ENCODE results near the gene GMDS.

Gene GMDS

GRCh38 chr6:1601158-1602048 lies 644.0 kb downstream of the GMDS start:
- H3K4me3 ChIP-seq (ENCODE audit: low read length) = no peak overlapping the region
- no peak overlapping the region for H3K27ac ChIP-seq (ENCODE audit: low read length)
- peaks cover 62% of the 10 kb centered on the region for H3K27me3 ChIP-seq (ENCODE audit: insufficient read depth, low read length)
- no peak overlapping the region for H3K9ac ChIP-seq (ENCODE audit: low read depth, low read length)
- no peaks in the 10 kb centered on the region for H3K9me3 ChIP-seq (ENCODE audit: insufficient read depth, low read depth, low read length)
- peaks cover 17% of the 10 kb centered on the region; the same call in 1 of the 2 replicates for H3K4me1 ChIP-seq (ENCODE audit: insufficient read depth, low read length)
- no peaks in the 10 kb centered on the region for H3K36me3 ChIP-seq (ENCODE audit: insufficient read depth, low read depth, low read length)

- no peak overlapping the region for H3K9ac ChIP-seq (ENCODE audit: low read depth, low read length)
- H3K36me3 ChIP-seq (ENCODE audit: insufficient read depth, low read depth, low read length) = no peaks in the 10 kb centered on the region
- peaks cover 60% of the 10 kb centered on the region for H3K27me3 ChIP-seq (ENCODE audit: insufficient read depth, low read length)
Observed at GRCh38 chr6:1600764-1601157, 644.6 kb downstream of the GMDS start.

GRCh38 chr6:1600063-1600763 lies 645.2 kb downstream of the GMDS start:
- no peak overlapping the region for H3K9ac ChIP-seq (ENCODE audit: low read depth, low read length)
- peaks cover 60% of the 10 kb centered on the region for H3K27me3 ChIP-seq (ENCODE audit: insufficient read depth, low read length)
- no peaks in the 10 kb centered on the region for H3K9me3 ChIP-seq (ENCODE audit: insufficient read depth, low read depth, low read length)
- H3K27ac ChIP-seq (ENCODE audit: low read length) = no peak overlapping the region
- H3K4me1 ChIP-seq (ENCODE audit: insufficient read depth, low read length) = peaks cover 8% of the 10 kb centered on the region; the same call in 1 of the 2 replicates
- no peaks in the 10 kb centered on the region for H3K36me3 ChIP-seq (ENCODE audit: insufficient read depth, low read depth, low read length)
- H3K4me3 ChIP-seq (ENCODE audit: low read length) = no peak overlapping the region

More at GRCh38 chr6:1600764-1601157, 644.6 kb downstream of the GMDS start:
- no peak overlapping the region for H3K4me3 ChIP-seq (ENCODE audit: low read length)
- H3K4me1 ChIP-seq (ENCODE audit: insufficient read depth, low read length) = peaks cover 11% of the 10 kb centered on the region; the same call in 1 of the 2 replicates
- no peaks in the 10 kb centered on the region for H3K9me3 ChIP-seq (ENCODE audit: insufficient read depth, low read depth, low read length)
- no peak overlapping the region for H3K27ac ChIP-seq (ENCODE audit: low read length)

- H3K9ac ChIP-seq (ENCODE audit: low read depth, low read length) = no peak overlapping the region
Observed at GRCh38 chr6:1599469-1599868, 645.9 kb downstream of the GMDS start.

GRCh38 chr6:1598886-1599285 lies 646.5 kb downstream of the GMDS start:
- Histone ChIP-seq H3K9ac (ENCODE audit: low read depth, low read length) (no peak overlapping the region), H3K4me3 (ENCODE audit: low read length) (no peak overlapping the region), H3K27ac (ENCODE audit: low read length) (no peak overlapping the region), H3K27me3 (ENCODE audit: insufficient read depth, low read length) (peaks cover 57% of the 10 kb centered on the region), H3K4me1 (ENCODE audit: insufficient read depth, low read length) (peaks cover 8% of the 10 kb centered on the region; the same call in 1 of the 2 replicates), H3K36me3 (ENCODE audit: insufficient read depth, low read depth, low read length) (no peaks in the 10 kb centered on the region), H3K9me3 (ENCODE audit: insufficient read depth, low read depth, low read length) (no peaks in the 10 kb centered on the region)

More at GRCh38 chr6:1599469-1599868, 645.9 kb downstream of the GMDS start:
- Histone ChIP-seq H3K4me1 (ENCODE audit: insufficient read depth, low read length) (peaks cover 8% of the 10 kb centered on the region; the same call in 1 of the 2 replicates), H3K36me3 (ENCODE audit: insufficient read depth, low read depth, low read length) (no peaks in the 10 kb centered on the region), H3K27me3 (ENCODE audit: insufficient read depth, low read length) (peaks cover 58% of the 10 kb centered on the region), H3K4me3 (ENCODE audit: low read length) (no peak overlapping the region), H3K27ac (ENCODE audit: low read length) (no peak overlapping the region), H3K9me3 (ENCODE audit: insufficient read depth, low read depth, low read length) (no peaks in the 10 kb centered on the region)

GRCh38 chr6:1598433-1598832 lies 647.0 kb downstream of the GMDS start:
- Histone ChIP-seq H3K27ac (ENCODE audit: low read length) (no peak overlapping the region), H3K4me1 (ENCODE audit: insufficient read depth, low read length) (peaks cover 8% of the 10 kb centered on the region; the same call in 1 of the 2 replicates), H3K36me3 (ENCODE audit: insufficient read depth, low read depth, low read length) (no peaks in the 10 kb centered on the region), H3K4me3 (ENCODE audit: low read length) (no peak overlapping the region), H3K9me3 (ENCODE audit: insufficient read depth, low read depth, low read length) (no peaks in the 10 kb centered on the region), H3K27me3 (ENCODE audit: insufficient read depth, low read length) (peaks cover 56% of the 10 kb centered on the region), H3K9ac (ENCODE audit: low read depth, low read length) (no peak overlapping the region)

- no peak overlapping the region for H3K4me3 ChIP-seq (ENCODE audit: low read length)
- peaks cover 51% of the 10 kb centered on the region for H3K27me3 ChIP-seq (ENCODE audit: insufficient read depth, low read length)
- no peaks in the 10 kb centered on the region for H3K9me3 ChIP-seq (ENCODE audit: insufficient read depth, low read depth, low read length)
- H3K4me1 ChIP-seq (ENCODE audit: insufficient read depth, low read length) = peaks cover 8% of the 10 kb centered on the region; the same call in 1 of the 2 replicates
- H3K27ac ChIP-seq (ENCODE audit: low read length) = no peak overlapping the region
- H3K9ac ChIP-seq (ENCODE audit: low read depth, low read length) = no peak overlapping the region
- no peaks in the 10 kb centered on the region for H3K36me3 ChIP-seq (ENCODE audit: insufficient read depth, low read depth, low read length)
Observed at GRCh38 chr6:1597924-1598323, 647.5 kb downstream of the GMDS start.

GRCh38 chr6:1597121-1597744 lies 648.2 kb downstream of the GMDS start:
- no peaks in the 10 kb centered on the region for H3K36me3 ChIP-seq (ENCODE audit: insufficient read depth, low read depth, low read length)
- H3K4me3 ChIP-seq (ENCODE audit: low read length) = no peak overlapping the region
- H3K27ac ChIP-seq (ENCODE audit: low read length) = no peak overlapping the region
- peaks cover 44% of the 10 kb centered on the region for H3K27me3 ChIP-seq (ENCODE audit: insufficient read depth, low read length)
- H3K4me1 ChIP-seq (ENCODE audit: insufficient read depth, low read length) = peaks cover 8% of the 10 kb centered on the region; the same call in 1 of the 2 replicates
- no peak overlapping the region for H3K9ac ChIP-seq (ENCODE audit: low read depth, low read length)
- no peaks in the 10 kb centered on the region for H3K9me3 ChIP-seq (ENCODE audit: insufficient read depth, low read depth, low read length)

GRCh38 chr6:1596088-1596852 lies 649.1 kb downstream of the GMDS start:
- H3K4me1 ChIP-seq (ENCODE audit: insufficient read depth, low read length) = peaks cover 8% of the 10 kb centered on the region; the same call in 1 of the 2 replicates
- no peaks in the 10 kb centered on the region for H3K9me3 ChIP-seq (ENCODE audit: insufficient read depth, low read depth, low read length)
- H3K27me3 ChIP-seq (ENCODE audit: insufficient read depth, low read length) = peaks cover 39% of the 10 kb centered on the region
- H3K4me3 ChIP-seq (ENCODE audit: low read length) = no peak overlapping the region
- peak overlapping the region; percentile 24; the same call in 1 of the 2 replicates for H3K9ac ChIP-seq (ENCODE audit: low read depth, low read length)
- H3K27ac ChIP-seq (ENCODE audit: low read length) = no peak overlapping the region
- no peaks in the 10 kb centered on the region for H3K36me3 ChIP-seq (ENCODE audit: insufficient read depth, low read depth, low read length)

GRCh38 chr6:1595271-1596087 lies 649.9 kb downstream of the GMDS start:
- H3K4me3 ChIP-seq (ENCODE audit: low read length) = no peak overlapping the region
- H3K4me1 ChIP-seq (ENCODE audit: insufficient read depth, low read length) = peaks cover 8% of the 10 kb centered on the region; the same call in 1 of the 2 replicates
- H3K27ac ChIP-seq (ENCODE audit: low read length) = no peak overlapping the region
- H3K36me3 ChIP-seq (ENCODE audit: insufficient read depth, low read depth, low read length) = no peaks in the 10 kb centered on the region
- H3K9me3 ChIP-seq (ENCODE audit: insufficient read depth, low read depth, low read length) = no peaks in the 10 kb centered on the region
- H3K27me3 ChIP-seq (ENCODE audit: insufficient read depth, low read length) = peaks cover 31% of the 10 kb centered on the region
- no peak overlapping the region for H3K9ac ChIP-seq (ENCODE audit: low read depth, low read length)

All from iPS-20b (cell line).